ENCODE data around the gene SLC25A47. TPM values are rescaled to one million over a fixed set of nuclear protein-coding genes. Genes with fewer than 3 reads are reported as not detected.

The SLC25A47 gene
- total RNA-seq, 2 donors from 2014 or later, result not detected

- H3K27ac ChIP-seq, result no peak overlapping the region
- TF ChIP-seq CTCF (IDR thresholded peaks at IDR 0.05), result no peak
- DNase-seq (ENCODE audit: low spot score), result no peak
Measured at GRCh38 chr14:100291305-100292075, 31.6 kb upstream of the SLC25A47 start.

GRCh38 chr14:100292301-100292775 lies 30.8 kb upstream of the SLC25A47 start:
- Histone ChIP-seq H3K4me1 (ENCODE audit: control insufficient read depth in 1 of 2, low read depth in 2 of 2) (peaks cover 12 to 30% of the 10 kb centered on the region in 2 donors), H3K27ac (no peak overlapping the region), H3K9me3 (no peaks in the 10 kb centered on the region), H3K27me3 (replicated peaks; ENCODE audit: insufficient read depth) (no peaks in the 10 kb centered on the region), H3K36me3 (peaks cover 16% of the 10 kb centered on the region), H3K4me3 (no peak overlapping the region)
- no peak for TF ChIP-seq CTCF (IDR thresholded peaks at IDR 0.05)
- ATAC-seq (ENCODE audit: insufficient number of reproducible peaks, low FRiP score, low read depth), result no peak
- no peak for DNase-seq (ENCODE audit: low spot score)

More at GRCh38 chr14:100291305-100292075, 31.6 kb upstream of the SLC25A47 start:
- Histone ChIP-seq H3K27me3 (replicated peaks; ENCODE audit: insufficient read depth) (no peaks in the 10 kb centered on the region), H3K4me1 (ENCODE audit: control insufficient read depth in 1 of 2, low read depth in 2 of 2) (peaks cover 4 to 23% of the 10 kb centered on the region in 2 donors), H3K36me3 (peaks cover 16% of the 10 kb centered on the region), H3K4me3 (no peak overlapping the region), H3K9me3 (no peaks in the 10 kb centered on the region)
- ATAC-seq (ENCODE audit: insufficient number of reproducible peaks, low FRiP score, low read depth), result no peak

GRCh38 chr14:100292776-100293461 lies 30.2 kb upstream of the SLC25A47 start:
- H3K36me3 ChIP-seq, result peaks cover 15% of the 10 kb centered on the region
- H3K4me3 ChIP-seq, result no peak overlapping the region
- DNase-seq (ENCODE audit: low spot score) (no peak), ATAC-seq (ENCODE audit: insufficient number of reproducible peaks, low FRiP score, low read depth) (no peak)
- no peak for TF ChIP-seq CTCF (IDR thresholded peaks at IDR 0.05)
- peaks cover 17 to 36% of the 10 kb centered on the region in 2 donors for H3K4me1 ChIP-seq (ENCODE audit: control insufficient read depth in 1 of 2, low read depth in 2 of 2)
- no peaks in the 10 kb centered on the region for H3K9me3 ChIP-seq
- no peaks in the 10 kb centered on the region for H3K27me3 ChIP-seq (replicated peaks; ENCODE audit: insufficient read depth)
- H3K27ac ChIP-seq, result peak overlapping the region in 1 of 2 donors; percentile 8

DNA sequence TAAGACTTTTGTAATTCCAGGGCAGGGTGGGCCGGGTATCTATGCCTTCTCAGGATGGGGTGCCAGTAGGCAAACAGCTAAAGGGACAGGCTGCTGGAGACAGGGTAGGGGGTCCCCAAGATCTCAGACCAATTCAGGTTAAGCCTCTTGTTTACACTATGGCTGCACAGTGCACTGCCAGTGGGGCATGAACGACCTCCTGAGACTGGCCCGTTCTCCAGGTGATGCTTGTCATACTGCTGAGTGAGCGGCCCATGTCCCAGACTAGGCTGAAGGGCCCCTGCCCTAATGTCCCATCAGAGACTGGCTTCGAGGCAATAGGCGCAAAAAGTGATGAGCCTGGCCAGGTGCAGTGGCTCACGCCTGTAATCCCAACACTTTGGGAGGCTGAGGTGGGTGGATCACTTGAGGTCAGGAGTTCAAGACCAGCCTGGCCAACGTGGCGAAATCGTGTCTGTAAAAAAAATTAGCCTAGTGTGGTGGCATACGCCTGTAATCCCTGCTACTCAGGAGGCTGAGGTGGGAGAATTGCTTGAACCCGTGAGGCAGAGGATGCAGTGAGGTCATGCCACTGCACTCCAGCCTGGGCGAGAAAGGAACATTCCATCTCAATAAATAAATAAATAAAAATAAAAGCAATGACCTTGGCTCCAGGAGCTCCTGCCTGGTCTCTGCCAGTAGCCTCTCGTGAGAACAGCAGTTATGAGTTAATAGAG lies 29.5 kb upstream of the SLC25A47 start:
- H3K4me3 ChIP-seq, result no peak overlapping the region

More for the DNA sequence above, 29.5 kb upstream of the SLC25A47 start:
- no peak for TF ChIP-seq CTCF (IDR thresholded peaks at IDR 0.05)
- Histone ChIP-seq H3K4me1 (ENCODE audit: control insufficient read depth in 1 of 2, low read depth in 2 of 2) (peaks cover 21 to 43% of the 10 kb centered on the region in 2 donors), H3K9me3 (no peaks in the 10 kb centered on the region), H3K36me3 (peaks cover 14% of the 10 kb centered on the region), H3K27ac (peak overlapping the region; percentile 45 to 56), H3K27me3 (replicated peaks; ENCODE audit: insufficient read depth) (no peaks in the 10 kb centered on the region)
- DNase-seq (ENCODE audit: low spot score), result no peak
- ATAC-seq (ENCODE audit: insufficient number of reproducible peaks, low FRiP score, low read depth), result no peak

Data from thoracic aorta (tissue), 2 donors.